B cell (primary cell): ENCODE measurements around the gene TBC1D20. TPM values are rescaled to one million over a fixed set of nuclear protein-coding genes. Genes with fewer than 3 reads are reported as not detected.
A peak's percentile ranks its signal among the peaks of the same experiment; 100 is the strongest.

Source experiments
- ATAC-seq: fragments of 200-7000 bp; cut with Tn5 transposase; one replicate; pipeline ENCODE4 v1.10.0; 2021; ENCODE audit warnings: low read depth, mild to moderate bottlenecking, moderate number of reproducible peaks, moderate library complexity
- CTCF ChIA-PET: fragments of 350-600 bp; sonication (Branson Sonifier 250); formaldehyde crosslinking; loops from one replicate; lab custom pipeline; 2021; ENCODE audit warnings: antibody characterized with exemption, inconsistent platforms; lab: Charles Lee
- POLR2A ChIA-PET: fragments of 350-600 bp; sonication (Branson Sonifier 250); formaldehyde crosslinking; loops from one replicate; lab custom pipeline; 2021; ENCODE audit warnings: antibody characterized with exemption; lab: Charles Lee
- DNase-seq: peaks from one replicate; pipeline ENCODE4 v3.0.0; 2013
- H2AFZ ChIP-seq: 2 replicates; pipeline ENCODE4 v1.6.1; 2012; ENCODE audit warnings: mild to moderate bottlenecking, low read depth, low read length; ENCODE audit not compliant: insufficient read depth, poor library complexity, severe bottlenecking
- H3K27ac ChIP-seq, 2 donors: 1 replicate in 1 of 2; 2 replicates in 1 of 2; pipeline ENCODE4 v1.5.1; 2012 to 2013; ENCODE audit warnings: low read length in 2 of 2, mild to moderate bottlenecking in 2 of 2, moderate library complexity in 1 of 2
- H3K27me3 ChIP-seq, 4 experiments: fragments of 200-600 bp in 1 of 4; sonication (generic) in 1 of 4; replicated peaks in 1 of 4; 1 replicate in 2 of 4; 2 replicates in 2 of 4; pipeline versions ENCODE4 v1.6.1 to v1.7.0; 2013 to 2016; ENCODE audit warnings: low read length in 3 of 4, mild to moderate bottlenecking in 2 of 4, mixed read lengths in 1 of 4, moderate library complexity in 1 of 4; ENCODE audit not compliant: insufficient read depth in 4 of 4, control insufficient read depth in 3 of 4; ENCODE audit errors: control extremely low read depth in 1 of 4
- H3K36me3 ChIP-seq, 2 experiments: replicated peaks in 1 of 2; 1 replicate in 1 of 2; 2 replicates in 1 of 2; pipeline versions ENCODE4 v1.6.1 to v1.7.1; 2013; ENCODE audit warnings: low read length in 1 of 2; ENCODE audit not compliant: insufficient read depth in 2 of 2, control insufficient read depth in 1 of 2; ENCODE audit errors: control extremely low read depth in 1 of 2, extremely low read depth in 1 of 2
- H3K4me1 ChIP-seq, 2 donors: fragments of 200-600 bp in 1 of 2; sonication (generic) in 1 of 2; 1 replicate in 1 of 2; 2 replicates in 1 of 2; pipeline versions ENCODE4 v1.5.1 to v1.6.1; 2013 to 2017; ENCODE audit warnings: low read length in 2 of 2; ENCODE audit not compliant: control insufficient read depth in 2 of 2, insufficient read depth in 2 of 2
- H3K4me2 ChIP-seq: replicated peaks from 2 replicates; pipeline ENCODE3; 2012; ENCODE audit warnings: mild to moderate bottlenecking, low read depth, low read length; ENCODE audit not compliant: poor library complexity, severe bottlenecking
- H3K4me3 ChIP-seq, 5 experiments: fragments of 200-600 bp in 1 of 5; sonication (generic) in 1 of 5; 1 replicate in 3 of 5; 2 replicates in 2 of 5; pipeline versions ENCODE4 v1.5.1 to v1.7.0; 2011 to 2016; ENCODE audit warnings: low read length in 4 of 5, mild to moderate bottlenecking in 4 of 5, low read depth in 2 of 5, control low read depth in 1 of 5, moderate library complexity in 1 of 5; ENCODE audit not compliant: insufficient read depth in 1 of 5; ENCODE audit errors: control extremely low read depth in 1 of 5, extremely low read depth in 1 of 5
- H3K79me2 ChIP-seq: fragments of 200-600 bp; sonication (generic); one replicate; pipeline ENCODE4 v1.6.0; 2016; ENCODE audit warnings: low read length; ENCODE audit not compliant: control insufficient read depth, insufficient read depth
- H3K9ac ChIP-seq: fragments of 200-600 bp; sonication (generic); 2 replicates; pipeline ENCODE4 v1.6.1; 2017; ENCODE audit warnings: mild to moderate bottlenecking, low read length, moderate library complexity
- H3K9me3 ChIP-seq, 3 donors: one replicate each; pipeline versions ENCODE4 v1.6.1 to v1.7.1; 2013; ENCODE audit warnings: low read length in 2 of 3; ENCODE audit not compliant: control insufficient read depth in 2 of 3, insufficient read depth in 1 of 3; ENCODE audit errors: control extremely low read depth in 1 of 3
- H4K20me1 ChIP-seq: 2 replicates; pipeline ENCODE4 v1.6.0; 2012; ENCODE audit warnings: mild to moderate bottlenecking, low read length; ENCODE audit not compliant: insufficient read depth, control insufficient read depth, poor library complexity, severe bottlenecking
- H3K27ac Mint-ChIP-seq: one replicate; pipeline ENCODE4 v1.8.0; 2021; ENCODE audit warnings: mixed read lengths
- H3K27me3 Mint-ChIP-seq: one replicate; pipeline ENCODE4 v1.8.0; 2021; ENCODE audit warnings: mixed read lengths
- H3K4me1 Mint-ChIP-seq: one replicate; pipeline ENCODE4 v1.8.0; 2021; ENCODE audit warnings: mixed read lengths
- H3K4me3 Mint-ChIP-seq: one replicate; pipeline ENCODE4 v1.8.0; 2021; ENCODE audit warnings: mixed read lengths
- H3K9me3 Mint-ChIP-seq: one replicate; pipeline ENCODE4 v1.8.0; 2022; ENCODE audit warnings: mixed read lengths; ENCODE audit not compliant: insufficient read depth
- CTCF ChIP-seq: fragments of 200-600 bp; IDR thresholded peaks from one replicate; pipeline ENCODE4 v1.8.0; 2022; ENCODE audit warnings: antibody characterized with exemption, mild to moderate bottlenecking
- EZH2 ChIP-seq: IDR thresholded peaks from 2 replicates; pipeline ENCODE4 v1.6.1; 2012; ENCODE audit warnings: borderline replicate concordance, low read depth, mild to moderate bottlenecking, moderate library complexity, low read length; ENCODE audit not compliant: insufficient read depth, poor library complexity, severe bottlenecking
- WGBS: methylation state at CpG from one replicate; pipeline ENCODE4 v1.1.5; 2013; ENCODE audit warnings: missing lambda C conversion rate; ENCODE audit not compliant: insufficient coverage; 5-methylcytosine and 5-hydroxymethylcytosine counted together
- intact Hi-C: fragments of 100-400 bp; cut with micrococcal nuclease; formaldehyde crosslinking; loops from one replicate; pipeline ENCODE4 v1.10.0; 2022
- polyA plus RNA-seq: library from polyadenylated mRNA; depleted of rRNA; stranded (reverse); fragments of >200 nt; gene quantifications from 2 replicates; pipeline ENCODE4 v1.2.3, GENCODE V29; 2012
- total RNA-seq, 2 donors: library from RNA; stranded (reverse); fragments of 120-200 nt in 1 of 2; gene quantifications; 1 replicate in 1 of 2; 2 replicates in 1 of 2; pipeline versions ENCODE4 v1.2.3 to v1.2.4, GENCODE V29; 2013 to 2022

The TBC1D20 gene
- total and polyA plus RNA-seq, 2 donors (not counting 1 experiment from before 2014, with no cell fraction given): 31.7 to 40.0 TPM

- no peak overlapping the region for H3K27ac ChIP-seq
- no peaks in the 10 kb centered on the region for H4K20me1 ChIP-seq
- H3K36me3 ChIP-seq: peaks cover 0 to 6% of the 10 kb centered on the region in 2 experiments
- H3K4me3 Mint-ChIP-seq: no peak overlapping the region
- H3K9me3 ChIP-seq: peaks cover 0 to 13% (median under 1%) of the 10 kb centered on the region in 3 donors
- ChIA-PET POLR2A (no interaction called here), CTCF (interaction anchor here (1.0 kb wide), 1 partner anchor 11 kb away, joined by 3 read pairs; the partner anchor contains the start of gene TBC1D20)
- no peaks in the 10 kb centered on the region for H3K79me2 ChIP-seq
- H3K4me2 ChIP-seq: no peak overlapping the region
- no peak for ATAC-seq
- H3K27me3 ChIP-seq: peaks cover 0 to 3% (median 0%) of the 10 kb centered on the region in 4 experiments
- H3K27me3 Mint-ChIP-seq: peaks cover 17% of the 10 kb centered on the region
- no peak overlapping the region for H2AFZ ChIP-seq
- no peak overlapping the region for H3K4me3 ChIP-seq
- intact Hi-C loops: no loop called here
- no peak for TF ChIP-seq EZH2
- no peak for TF ChIP-seq CTCF
- H3K4me1 Mint-ChIP-seq: peaks cover 7% of the 10 kb centered on the region
- H3K9ac ChIP-seq: no peak overlapping the region
- DNase-seq: peak; percentile 14
- H3K4me1 ChIP-seq: peaks cover 0 to 8% of the 10 kb centered on the region in 2 donors
- 50% methylated on average over 1 of the region's 1 CpG for WGBS
- no peak overlapping the region for H3K27ac Mint-ChIP-seq
- no peaks in the 10 kb centered on the region for H3K9me3 Mint-ChIP-seq
These were observed 10.6 kb upstream of the TBC1D20 start for GRCh38 chr20:472889-473292.

GRCh38 chr20:472137-472846 lies 10.0 kb upstream of the TBC1D20 start:
- ChIA-PET POLR2A (no interaction called here), CTCF (interaction anchor here (1.0 to 1.2 kb wide), 2 partner anchors 10 to 118 kb away, joined by 3 to 4 read pairs; partner anchors contain the start of gene TBC1D20)
- H3K4me1 ChIP-seq: peaks cover 0 to 8% of the 10 kb centered on the region in 2 donors
- H2AFZ ChIP-seq: no peak overlapping the region
- Mint-ChIP-seq H3K27ac (no peak overlapping the region), H3K27me3 (peaks cover 21% of the 10 kb centered on the region), H3K4me1 (peaks cover 7% of the 10 kb centered on the region), H3K4me3 (no peak overlapping the region), H3K9me3 (no peaks in the 10 kb centered on the region)
- no peak overlapping the region for H3K27ac ChIP-seq
- no peak overlapping the region for H3K4me2 ChIP-seq
- DNase-seq: no peak
- ATAC-seq: no peak
- no peaks in the 10 kb centered on the region for H3K79me2 ChIP-seq
- H3K9ac ChIP-seq: no peak overlapping the region
- H3K36me3 ChIP-seq: peaks cover 0 to 2% of the 10 kb centered on the region in 2 experiments
- no peaks in the 10 kb centered on the region for H4K20me1 ChIP-seq
- H3K27me3 ChIP-seq: peaks cover 0 to 5% (median 1%) of the 10 kb centered on the region in 4 experiments
- no peak overlapping the region for H3K4me3 ChIP-seq
- intact Hi-C loops: no loop called here
- 100% methylated on average over 9 of the region's 9 CpGs for WGBS
- no peak for TF ChIP-seq CTCF
- TF ChIP-seq EZH2: no peak
- H3K9me3 ChIP-seq: peaks cover 0 to 13% (median 6%) of the 10 kb centered on the region in 3 donors
